ENCODE results near the gene MLLT3.

Gene MLLT3

DNA sequence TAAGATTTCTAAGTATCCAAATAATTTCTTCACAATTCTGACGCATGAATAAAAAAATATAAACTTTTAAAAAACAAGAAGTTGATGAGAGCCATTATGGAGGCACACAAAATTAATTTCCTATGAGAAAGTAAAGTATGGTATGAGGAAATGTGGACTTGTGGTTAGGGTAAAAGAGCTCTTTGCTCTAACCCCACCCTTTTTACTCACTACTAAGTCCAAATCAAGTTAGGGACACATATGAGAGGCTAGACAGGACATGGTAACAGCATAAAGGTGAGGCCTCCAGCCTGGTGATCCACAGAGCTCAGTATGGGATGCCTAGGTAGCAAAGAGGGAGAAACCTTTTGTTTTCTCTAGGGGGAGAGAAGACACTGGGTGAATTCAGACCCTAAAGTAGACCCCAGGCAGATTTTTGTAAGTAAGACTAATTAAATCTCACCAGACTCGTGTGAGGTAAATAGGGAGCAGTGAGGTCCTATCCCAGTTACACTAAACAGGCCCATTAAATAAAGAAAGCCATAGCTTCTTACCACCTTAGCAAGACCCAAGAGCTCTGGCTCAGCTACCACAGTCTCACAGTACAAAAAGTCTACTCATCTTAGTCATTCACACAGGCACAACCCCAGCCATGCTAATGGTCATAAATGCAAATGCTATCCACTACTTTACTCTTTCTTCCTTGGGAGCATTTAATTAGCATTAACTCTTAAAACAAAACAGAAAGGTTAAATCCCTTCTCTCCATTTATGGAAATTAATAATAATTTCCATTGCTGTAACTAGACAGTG is 42.6 kb downstream of the MLLT3 start:
- no peak overlapping the region for H3K4me3 ChIP-seq (IDR thresholded peaks at IDR 0.05; ENCODE audit: insufficient read depth, low read depth, low read length)
- no peaks in the 10 kb centered on the region for H3K4me1 ChIP-seq (ENCODE audit: low read depth, poor library complexity, severe bottlenecking)
- H2AFZ ChIP-seq (ENCODE audit: low read depth), result no peak overlapping the region
- no peaks in the 10 kb centered on the region for H3K27me3 ChIP-seq (ENCODE audit: insufficient read depth, low read depth)
- H3K79me2 ChIP-seq (ENCODE audit: insufficient read depth, low read depth), result no peaks in the 10 kb centered on the region
- H3K4me2 ChIP-seq, result no peak overlapping the region
- H4K20me1 ChIP-seq (ENCODE audit: insufficient read depth), result no peaks in the 10 kb centered on the region
- H3K36me3 ChIP-seq (ENCODE audit: insufficient read depth), result no peaks in the 10 kb centered on the region
- no peak overlapping the region for H3K9ac ChIP-seq
- no peak for TF ChIP-seq CTCF (conservative IDR thresholded peaks at IDR 0.05; ENCODE audit: low read depth, low read length)
- H3K27ac ChIP-seq, result no peak overlapping the region

- peaks cover 12% of the 10 kb centered on the region for H3K4me1 ChIP-seq (ENCODE audit: low read depth, poor library complexity, severe bottlenecking)
- no peak overlapping the region for H3K4me2 ChIP-seq
- H3K27me3 ChIP-seq (ENCODE audit: insufficient read depth, low read depth), result no peaks in the 10 kb centered on the region
- TF ChIP-seq CTCF (conservative IDR thresholded peaks at IDR 0.05; ENCODE audit: low read depth, low read length), result no peak
- no peaks in the 10 kb centered on the region for H3K79me2 ChIP-seq (ENCODE audit: insufficient read depth, low read depth)
- no peak overlapping the region for H3K4me3 ChIP-seq (IDR thresholded peaks at IDR 0.05; ENCODE audit: insufficient read depth, low read depth, low read length)
- H2AFZ ChIP-seq (ENCODE audit: low read depth), result no peak overlapping the region
- H3K27ac ChIP-seq, result no peak overlapping the region
- H4K20me1 ChIP-seq (ENCODE audit: insufficient read depth), result no peaks in the 10 kb centered on the region
- H3K36me3 ChIP-seq (ENCODE audit: insufficient read depth), result no peaks in the 10 kb centered on the region
- H3K9ac ChIP-seq, result no peak overlapping the region
These were observed 49.3 kb downstream of the MLLT3 start for GRCh38 chr9:20573023-20573422.

DNA sequence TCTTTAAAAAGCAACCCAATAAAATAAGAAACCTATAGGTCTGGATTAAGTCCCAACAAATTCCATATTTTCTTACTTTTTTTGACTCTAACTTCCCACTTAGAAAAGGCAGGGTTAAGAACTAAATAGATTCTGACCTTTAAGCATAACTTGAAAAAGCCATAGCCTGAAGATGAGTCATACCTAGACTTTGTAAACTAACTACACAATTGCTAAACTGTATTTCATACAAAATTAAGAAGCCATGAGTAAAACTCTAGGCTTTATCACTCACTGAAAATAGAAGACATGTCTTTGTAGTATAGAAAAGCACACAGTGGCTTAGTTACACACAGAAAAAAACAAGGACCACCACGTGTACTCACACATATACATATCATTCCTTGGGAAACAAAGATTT is 51.5 kb downstream of the MLLT3 start:
- Histone ChIP-seq H3K36me3 (ENCODE audit: insufficient read depth) (no peaks in the 10 kb centered on the region), H3K27me3 (ENCODE audit: insufficient read depth, low read depth) (no peaks in the 10 kb centered on the region), H3K79me2 (ENCODE audit: insufficient read depth, low read depth) (no peaks in the 10 kb centered on the region), H3K9ac (no peak overlapping the region), H4K20me1 (ENCODE audit: insufficient read depth) (no peaks in the 10 kb centered on the region), H2AFZ (ENCODE audit: low read depth) (no peak overlapping the region), H3K4me2 (no peak overlapping the region), H3K4me3 (IDR thresholded peaks at IDR 0.05; ENCODE audit: insufficient read depth, low read depth, low read length) (no peak overlapping the region), H3K27ac (no peak overlapping the region), H3K4me1 (ENCODE audit: low read depth, poor library complexity, severe bottlenecking) (peaks cover 12% of the 10 kb centered on the region)
- no peak for TF ChIP-seq CTCF (conservative IDR thresholded peaks at IDR 0.05; ENCODE audit: low read depth, low read length)

- Histone ChIP-seq H3K27ac (no peak overlapping the region), H3K9ac (no peak overlapping the region), H2AFZ (ENCODE audit: low read depth) (no peak overlapping the region), H3K4me2 (no peak overlapping the region), H4K20me1 (ENCODE audit: insufficient read depth) (no peaks in the 10 kb centered on the region), H3K36me3 (ENCODE audit: insufficient read depth) (no peaks in the 10 kb centered on the region), H3K4me3 (IDR thresholded peaks at IDR 0.05; ENCODE audit: insufficient read depth, low read depth, low read length) (no peak overlapping the region), H3K4me1 (ENCODE audit: low read depth, poor library complexity, severe bottlenecking) (peaks cover 12% of the 10 kb centered on the region), H3K27me3 (ENCODE audit: insufficient read depth, low read depth) (no peaks in the 10 kb centered on the region), H3K79me2 (ENCODE audit: insufficient read depth, low read depth) (no peaks in the 10 kb centered on the region)
- TF ChIP-seq CTCF (conservative IDR thresholded peaks at IDR 0.05; ENCODE audit: low read depth, low read length), result no peak
These were observed 52.2 kb downstream of the MLLT3 start for GRCh38 chr9:20570087-20570486.
